Activated T-helper 1 cell treated with Interleukin-2 at 50 U/mL for 16 hours (primary cell): ENCODE measurements around the gene WASHC1.
"Not testable (repeated sequence)": the region's sequence is repeated elsewhere in the genome, so short reads cannot be mapped to it uniquely, and the experiment has no call there.

Experiments
- DNase-seq: peaks from one replicate; pipeline ENCODE4 v3.0.0-alpha.2; 2020; ENCODE audit warnings: low read depth

The WASHC1 gene

GRCh38 chr9:11206-11605 lies 18.1 kb downstream of the WASHC1 start:
- DNase-seq = peak; percentile 31

GRCh38 chr9:10653-11053 lies 18.6 kb downstream of the WASHC1 start:
- DNase-seq = not testable (repeated sequence)

GRCh38 chr9:10207-10606 lies 19.0 kb downstream of the WASHC1 start:
- not testable (repeated sequence) for DNase-seq
